NCI-H1092 treated with DMSO at 0.1 percent for 48 hours (cell line): ENCODE results near the gene TRIM54.

Source experiments
- DNase-seq: peaks from one replicate; lab custom pipeline; 2025; lab: John Stamatoyannopoulos, UW

The TRIM54 gene

DNA sequence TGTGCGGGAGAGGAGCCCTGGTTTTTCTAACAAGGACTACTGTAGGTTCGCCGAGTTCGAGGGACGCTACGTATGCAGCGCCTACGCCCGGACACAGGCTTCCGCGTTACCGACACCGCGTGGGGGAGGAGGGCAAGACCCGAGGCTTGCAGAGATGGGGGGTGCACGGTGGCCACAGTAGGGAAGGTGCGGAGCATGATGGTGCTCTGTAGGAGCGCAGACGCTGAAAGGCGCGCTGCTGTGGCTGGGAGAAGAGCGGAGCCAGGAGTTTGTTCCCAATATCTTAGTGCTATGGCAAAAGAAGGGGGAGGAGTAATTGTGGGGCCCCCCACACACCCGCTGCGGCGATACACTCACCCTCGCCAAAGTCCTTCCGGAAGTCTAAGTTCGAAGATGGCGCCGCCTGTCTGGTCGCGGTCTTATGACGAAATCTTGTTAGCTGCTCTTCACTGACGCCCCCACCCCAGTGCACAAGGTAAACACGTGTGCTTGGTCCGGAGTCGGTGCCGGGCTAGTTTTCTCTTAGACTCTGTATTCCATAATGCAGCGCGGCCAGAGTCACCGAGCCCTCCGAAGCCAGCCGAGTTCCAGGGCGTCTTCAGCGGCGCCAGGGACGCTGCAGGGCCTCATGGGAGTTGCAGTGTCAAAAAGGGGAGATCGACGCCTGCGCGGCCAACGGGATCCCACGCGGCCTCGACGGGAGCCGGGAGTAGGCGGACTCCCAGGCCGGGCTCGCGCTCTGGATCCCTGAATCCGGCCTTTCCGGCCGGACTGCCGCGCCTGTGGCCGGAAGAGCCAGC lies 74.4 kb downstream of the TRIM54 start, which contains the start of gene GTF3C2:
GTF3C2 (minus strand) TSS at position 383 of the 800 bp plus-strand sequence. CDS start 13,210 bp downstream, outside the sequence.
- DNase-seq, result peak; percentile 93
